B cell (primary cell): Measurements from ENCODE around the gene RNF39. TPM values are rescaled to one million over a fixed set of nuclear protein-coding genes. Genes with fewer than 3 reads are reported as not detected.

Experiments used
- ATAC-seq: fragments of 200-7000 bp; cut with Tn5 transposase; one replicate; pipeline ENCODE4 v1.10.0; 2021; ENCODE audit warnings: low read depth, mild to moderate bottlenecking, moderate number of reproducible peaks, moderate library complexity
- CTCF ChIA-PET: fragments of 350-600 bp; sonication (Branson Sonifier 250); formaldehyde crosslinking; loops from one replicate; lab custom pipeline; 2021; ENCODE audit warnings: antibody characterized with exemption, inconsistent platforms; lab: Charles Lee
- POLR2A ChIA-PET: fragments of 350-600 bp; sonication (Branson Sonifier 250); formaldehyde crosslinking; loops from one replicate; lab custom pipeline; 2021; ENCODE audit warnings: antibody characterized with exemption; lab: Charles Lee
- DNase-seq: peaks from one replicate; pipeline ENCODE4 v3.0.0; 2013
- H2AFZ ChIP-seq: 2 replicates; pipeline ENCODE4 v1.6.1; 2012; ENCODE audit warnings: mild to moderate bottlenecking, low read depth, low read length; ENCODE audit not compliant: insufficient read depth, poor library complexity, severe bottlenecking
- H3K27ac ChIP-seq, 2 donors: 1 replicate in 1 of 2; 2 replicates in 1 of 2; pipeline ENCODE4 v1.5.1; 2012 to 2013; ENCODE audit warnings: low read length in 2 of 2, mild to moderate bottlenecking in 2 of 2, moderate library complexity in 1 of 2
- H3K27me3 ChIP-seq, 4 experiments: fragments of 200-600 bp in 1 of 4; sonication (generic) in 1 of 4; replicated peaks in 1 of 4; 1 replicate in 2 of 4; 2 replicates in 2 of 4; pipeline versions ENCODE4 v1.6.1 to v1.7.0; 2013 to 2016; ENCODE audit warnings: low read length in 3 of 4, mild to moderate bottlenecking in 2 of 4, mixed read lengths in 1 of 4, moderate library complexity in 1 of 4; ENCODE audit not compliant: insufficient read depth in 4 of 4, control insufficient read depth in 3 of 4; ENCODE audit errors: control extremely low read depth in 1 of 4
- H3K36me3 ChIP-seq, 2 experiments: replicated peaks in 1 of 2; 1 replicate in 1 of 2; 2 replicates in 1 of 2; pipeline versions ENCODE4 v1.6.1 to v1.7.1; 2013; ENCODE audit warnings: low read length in 1 of 2; ENCODE audit not compliant: insufficient read depth in 2 of 2, control insufficient read depth in 1 of 2; ENCODE audit errors: control extremely low read depth in 1 of 2, extremely low read depth in 1 of 2
- H3K4me1 ChIP-seq, 2 donors: fragments of 200-600 bp in 1 of 2; sonication (generic) in 1 of 2; 1 replicate in 1 of 2; 2 replicates in 1 of 2; pipeline versions ENCODE4 v1.5.1 to v1.6.1; 2013 to 2017; ENCODE audit warnings: low read length in 2 of 2; ENCODE audit not compliant: control insufficient read depth in 2 of 2, insufficient read depth in 2 of 2
- H3K4me2 ChIP-seq: replicated peaks from 2 replicates; pipeline ENCODE3; 2012; ENCODE audit warnings: mild to moderate bottlenecking, low read depth, low read length; ENCODE audit not compliant: poor library complexity, severe bottlenecking
- H3K4me3 ChIP-seq, 5 experiments: fragments of 200-600 bp in 1 of 5; sonication (generic) in 1 of 5; 1 replicate in 3 of 5; 2 replicates in 2 of 5; pipeline versions ENCODE4 v1.5.1 to v1.7.0; 2011 to 2016; ENCODE audit warnings: low read length in 4 of 5, mild to moderate bottlenecking in 4 of 5, low read depth in 2 of 5, control low read depth in 1 of 5, moderate library complexity in 1 of 5; ENCODE audit not compliant: insufficient read depth in 1 of 5; ENCODE audit errors: control extremely low read depth in 1 of 5, extremely low read depth in 1 of 5
- H3K79me2 ChIP-seq: fragments of 200-600 bp; sonication (generic); one replicate; pipeline ENCODE4 v1.6.0; 2016; ENCODE audit warnings: low read length; ENCODE audit not compliant: control insufficient read depth, insufficient read depth
- H3K9ac ChIP-seq: fragments of 200-600 bp; sonication (generic); 2 replicates; pipeline ENCODE4 v1.6.1; 2017; ENCODE audit warnings: mild to moderate bottlenecking, low read length, moderate library complexity
- H3K9me3 ChIP-seq, 3 donors: one replicate each; pipeline versions ENCODE4 v1.6.1 to v1.7.1; 2013; ENCODE audit warnings: low read length in 2 of 3; ENCODE audit not compliant: control insufficient read depth in 2 of 3, insufficient read depth in 1 of 3; ENCODE audit errors: control extremely low read depth in 1 of 3
- H4K20me1 ChIP-seq: 2 replicates; pipeline ENCODE4 v1.6.0; 2012; ENCODE audit warnings: mild to moderate bottlenecking, low read length; ENCODE audit not compliant: insufficient read depth, control insufficient read depth, poor library complexity, severe bottlenecking
- H3K27ac Mint-ChIP-seq: one replicate; pipeline ENCODE4 v1.8.0; 2021; ENCODE audit warnings: mixed read lengths
- H3K27me3 Mint-ChIP-seq: one replicate; pipeline ENCODE4 v1.8.0; 2021; ENCODE audit warnings: mixed read lengths
- H3K4me1 Mint-ChIP-seq: one replicate; pipeline ENCODE4 v1.8.0; 2021; ENCODE audit warnings: mixed read lengths
- H3K4me3 Mint-ChIP-seq: one replicate; pipeline ENCODE4 v1.8.0; 2021; ENCODE audit warnings: mixed read lengths
- H3K9me3 Mint-ChIP-seq: one replicate; pipeline ENCODE4 v1.8.0; 2022; ENCODE audit warnings: mixed read lengths; ENCODE audit not compliant: insufficient read depth
- CTCF ChIP-seq: fragments of 200-600 bp; IDR thresholded peaks from one replicate; pipeline ENCODE4 v1.8.0; 2022; ENCODE audit warnings: antibody characterized with exemption, mild to moderate bottlenecking
- EZH2 ChIP-seq: IDR thresholded peaks from 2 replicates; pipeline ENCODE4 v1.6.1; 2012; ENCODE audit warnings: borderline replicate concordance, low read depth, mild to moderate bottlenecking, moderate library complexity, low read length; ENCODE audit not compliant: insufficient read depth, poor library complexity, severe bottlenecking
- WGBS: methylation state at CpG from one replicate; pipeline ENCODE4 v1.1.5; 2013; ENCODE audit warnings: missing lambda C conversion rate; ENCODE audit not compliant: insufficient coverage; 5-methylcytosine and 5-hydroxymethylcytosine counted together
- intact Hi-C: fragments of 100-400 bp; cut with micrococcal nuclease; formaldehyde crosslinking; loops from one replicate; pipeline ENCODE4 v1.10.0; 2022
- polyA plus RNA-seq: library from polyadenylated mRNA; depleted of rRNA; stranded (reverse); fragments of >200 nt; gene quantifications from 2 replicates; pipeline ENCODE4 v1.2.3, GENCODE V29; 2012
- total RNA-seq, 2 donors: library from RNA; stranded (reverse); fragments of 120-200 nt in 1 of 2; gene quantifications; 1 replicate in 1 of 2; 2 replicates in 1 of 2; pipeline versions ENCODE4 v1.2.3 to v1.2.4, GENCODE V29; 2013 to 2022

Gene RNF39
- total and polyA plus RNA-seq, 2 donors (not counting 1 experiment from before 2014, with no cell fraction given): not detected

- WGBS: 2% methylated on average over 21 of the region's 24 CpGs
- Histone ChIP-seq H3K79me2 (peaks cover 44% of the 10 kb centered on the region), H3K36me3 (peaks cover 4 to 31% of the 10 kb centered on the region in 2 experiments), H3K9ac (peak overlapping the region; percentile 91), H3K9me3 (no peaks in the 10 kb centered on the region), H3K4me3 (peak overlapping the region; percentile 80 to 100 (median 92)), H3K4me2 (peak overlapping the region; percentile 85), H3K4me1 (peaks cover 19 to 23% of the 10 kb centered on the region in 2 donors), H4K20me1 (no peaks in the 10 kb centered on the region), H3K27ac (peak overlapping the region; percentile 95 to 97), H3K27me3 (no peaks in the 10 kb centered on the region), H2AFZ (peak overlapping the region; percentile 86)
- Mint-ChIP-seq H3K4me1 (peaks cover 35% of the 10 kb centered on the region), H3K4me3 (peak overlapping the region; percentile 100), H3K27me3 (no peaks in the 10 kb centered on the region), H3K27ac (peak overlapping the region; percentile 99), H3K9me3 (no peaks in the 10 kb centered on the region)
- ATAC-seq (peak; percentile 64), DNase-seq (no peak)
- intact Hi-C loops: loop anchor here (1.0 to 10.0 kb wide), 4 partner anchors 42 to 1914 kb away; partner anchors contain the start of genes DXO and HLA-A
- CTCF ChIA-PET: interaction anchor here (0.6 to 3.1 kb wide), 9 partner anchors 9 to 407 kb away, joined by 3 to 16 read pairs (median 5); partner anchors contain the start of gene RNF39
- no peak for TF ChIP-seq CTCF
- TF ChIP-seq EZH2: no peak
- POLR2A ChIA-PET: interaction anchor here (0.5 to 2.0 kb wide), 7 partner anchors 41 to 673 kb away, joined by 3 to 10 read pairs (median 4); partner anchors contain the start of gene TRIM26
Observed at GRCh38 chr6:30060606-30061091, 14.9 kb downstream of the RNF39 start.

DNA sequence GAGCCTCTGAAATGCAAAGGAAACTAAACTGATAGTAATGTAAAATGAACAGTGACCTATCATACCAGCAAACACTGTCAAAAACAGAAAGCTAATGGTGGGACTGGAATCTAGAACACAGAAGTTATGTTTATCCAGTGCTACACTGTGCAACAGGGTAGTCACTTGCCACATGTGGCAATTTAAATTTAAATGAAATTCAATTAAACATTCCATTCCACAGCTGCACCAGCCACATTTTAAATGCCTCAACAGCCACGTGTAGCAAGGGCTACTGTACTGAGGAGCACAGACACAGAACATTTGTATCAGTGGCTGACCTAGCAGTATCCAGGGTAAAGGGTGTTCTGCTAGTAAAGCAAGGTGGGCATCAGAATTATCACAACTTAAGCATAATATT is 20.1 kb downstream of the RNF39 start:
- TF ChIP-seq CTCF: no peak
- no peak for TF ChIP-seq EZH2
- ATAC-seq: no peak
- no peak overlapping the region for H3K4me3 ChIP-seq
- WGBS: no CpG with 5 or more reads among the region's 1 CpG
- peaks cover 10% of the 10 kb centered on the region for H3K4me1 Mint-ChIP-seq
- H3K27ac ChIP-seq: no peak overlapping the region
- peaks cover 7 to 8% of the 10 kb centered on the region in 2 donors for H3K4me1 ChIP-seq
- H2AFZ ChIP-seq: no peak overlapping the region
- H3K4me2 ChIP-seq: no peak overlapping the region
- no peaks in the 10 kb centered on the region for H3K9me3 Mint-ChIP-seq
- ChIA-PET POLR2A (interaction anchor here (1.0 kb wide), 1 partner anchor 11 kb away, joined by 3 read pairs; no protein-coding TSS in a partner anchor), CTCF (no interaction called here)
- no peaks in the 10 kb centered on the region for H4K20me1 ChIP-seq
- H3K27me3 Mint-ChIP-seq: no peaks in the 10 kb centered on the region
- no peak overlapping the region for H3K4me3 Mint-ChIP-seq
- no peak overlapping the region for H3K27ac Mint-ChIP-seq
- no peak overlapping the region for H3K9ac ChIP-seq
- DNase-seq: no peak
- H3K36me3 ChIP-seq: peaks cover 0 to 20% of the 10 kb centered on the region in 2 experiments
- no peaks in the 10 kb centered on the region for H3K27me3 ChIP-seq
- H3K79me2 ChIP-seq: peaks cover 7% of the 10 kb centered on the region
- no peaks in the 10 kb centered on the region for H3K9me3 ChIP-seq
- intact Hi-C loops: no loop called here
